ENCODE measurements around the gene PTPRR.

Gene PTPRR

GRCh38 chr12:70962226-70962794, 41.8 kb upstream of the PTPRR start:
- DNase-seq (ENCODE audit: low read depth), result no peak
- no peak overlapping the region for H3K4me3 ChIP-seq (ENCODE audit: low read depth, low read length)
- no peak for TF ChIP-seq CTCF (IDR thresholded peaks at IDR 0.05; ENCODE audit: low read depth, low read length, missing control alignments)
- in situ Hi-C loops (cut with HindIII; ENCODE audit: low sequenced_read_pairs), result no loop called here

GRCh38 chr12:70960484-70960883, 39.9 kb upstream of the PTPRR start:
- H3K4me3 ChIP-seq (ENCODE audit: low read depth, low read length), result no peak overlapping the region
- DNase-seq (ENCODE audit: low read depth), result no peak
- no peak for TF ChIP-seq CTCF (IDR thresholded peaks at IDR 0.05; ENCODE audit: low read depth, low read length, missing control alignments)
- in situ Hi-C loops (cut with HindIII; ENCODE audit: low sequenced_read_pairs), result no loop called here

GRCh38 chr12:70955415-70955814, 34.9 kb upstream of the PTPRR start:
- no peak overlapping the region for H3K4me3 ChIP-seq (ENCODE audit: low read depth, low read length)
- no peak for DNase-seq (ENCODE audit: low read depth)
- in situ Hi-C loops (cut with HindIII; ENCODE audit: low sequenced_read_pairs), result no loop called here
- TF ChIP-seq CTCF (IDR thresholded peaks at IDR 0.05; ENCODE audit: low read depth, low read length, missing control alignments), result no peak

- no peak for TF ChIP-seq CTCF (IDR thresholded peaks at IDR 0.05; ENCODE audit: low read depth, low read length, missing control alignments)
- no peak for DNase-seq (ENCODE audit: low read depth)
- no peak overlapping the region for H3K4me3 ChIP-seq (ENCODE audit: low read depth, low read length)
- in situ Hi-C loops (cut with HindIII; ENCODE audit: low sequenced_read_pairs), result no loop called here
Observed at GRCh38 chr12:70950451-70950850, 29.9 kb upstream of the PTPRR start.

- no peak overlapping the region for H3K4me3 ChIP-seq (ENCODE audit: low read depth, low read length)
- no peak for TF ChIP-seq CTCF (IDR thresholded peaks at IDR 0.05; ENCODE audit: low read depth, low read length, missing control alignments)
- in situ Hi-C loops (cut with HindIII; ENCODE audit: low sequenced_read_pairs), result no loop called here
- DNase-seq (ENCODE audit: low read depth), result no peak
Observed at GRCh38 chr12:70948976-70949336, 28.4 kb upstream of the PTPRR start.

- H3K4me3 ChIP-seq (ENCODE audit: low read depth, low read length), result no peak overlapping the region
- TF ChIP-seq CTCF (IDR thresholded peaks at IDR 0.05; ENCODE audit: low read depth, low read length, missing control alignments), result no peak
- in situ Hi-C loops (cut with HindIII; ENCODE audit: low sequenced_read_pairs), result no loop called here
- no peak for DNase-seq (ENCODE audit: low read depth)
Observed at GRCh38 chr12:70948236-70948975, 27.9 kb upstream of the PTPRR start.
